Right lobe of liver (tissue), 4 donors: ENCODE data around the gene NTM.

Source experiments
- CTCF ChIP-seq, 4 donors: fragments of 200-600 bp in 3 of 4; fragments of 450-650 bp in 1 of 4; IDR thresholded peaks; one replicate each; pipeline versions ENCODE4 v1.5.1 to v1.8.0; 2016 to 2022; ENCODE audit warnings: antibody characterized with exemption in 4 of 4, mild to moderate bottlenecking in 2 of 4
- POLR2A ChIP-seq: fragments of 450-650 bp; IDR thresholded peaks from one replicate; pipeline ENCODE4 v1.6.1; 2017; ENCODE audit warnings: antibody characterized with exemption, mild to moderate bottlenecking
- donor health status: DM: no; HTN: no; CAD: no.
- donor health status: DM: no; HTN: no; CAD: no.
- donor health status: DM: no; HTN: yes; CAD: no.

GRCh38 chr11:131938351-131938751 lies 567.9 kb downstream of the NTM start:
- TF ChIP-seq CTCF (IDR thresholded peaks at IDR 0.05) (no peak), POLR2A (no peak)
